ENCODE results near the gene TENT5C.

GRCh38 chr1:117564227-117565075 lies 41.4 kb upstream of the TENT5C start:
- TF ChIP-seq CTCF (IDR thresholded peaks at IDR 0.05) (no peak), EP300 (IDR thresholded peaks at IDR 0.05) (no peak), POLR2A (IDR thresholded peaks at IDR 0.05) (no peak)

Data from tibial nerve (tissue), 4 donors.